ENCODE results near the gene BBX.

BBX gene

GRCh38 chr3:107813026-107813425 is 290.3 kb downstream of the BBX start:
- Histone ChIP-seq H4K8ac (ENCODE audit: low read depth, low read length) (no peak overlapping the region), H4K5ac (ENCODE audit: low read length) (no peak overlapping the region), H2AK5ac (ENCODE audit: low read length) (no peak overlapping the region), H2BK5ac (ENCODE audit: low read length) (no peak overlapping the region), H3K9ac (ENCODE audit: low read length) (no peak overlapping the region), H3K23ac (ENCODE audit: low read length) (no peak overlapping the region), H3K79me2 (ENCODE audit: control insufficient read depth, insufficient read depth, low read length) (no peaks in the 10 kb centered on the region), H3K18ac (ENCODE audit: low read length) (no peak overlapping the region), H3K27me3 (ENCODE audit: insufficient read depth, low read length, poor library complexity) (no peaks in the 10 kb centered on the region), H3K4me1 (ENCODE audit: control insufficient read depth, low read depth, low read length) (no peaks in the 10 kb centered on the region), H3K4ac (ENCODE audit: low read depth, low read length) (no peak overlapping the region), H3K36me3 (ENCODE audit: control insufficient read depth, insufficient read depth, low read length) (no peaks in the 10 kb centered on the region), H2BK15ac (replicated peaks; ENCODE audit: low read depth) (no peak overlapping the region), H3K4me3 (ENCODE audit: low read length) (no peak overlapping the region), H2BK120ac (ENCODE audit: low read depth, low read length) (no peak overlapping the region), H3K27ac (ENCODE audit: low read depth, low read length) (no peak overlapping the region), H3K56ac (ENCODE audit: low read length) (no peak overlapping the region), H3K79me1 (ENCODE audit: low read length) (no peaks in the 10 kb centered on the region), H3K4me2 (ENCODE audit: low read length) (no peak overlapping the region)
- DNase-seq: no peak
- no CpG with 5 or more reads among the region's 1 CpG for WGBS (ENCODE audit: extremely low coverage, insufficient coverage, low lambda C conversion rate)

- Histone ChIP-seq H2AK5ac (ENCODE audit: low read length) (no peak overlapping the region), H3K79me1 (ENCODE audit: low read length) (no peaks in the 10 kb centered on the region), H3K4me3 (ENCODE audit: low read length) (no peak overlapping the region), H3K23ac (ENCODE audit: low read length) (no peak overlapping the region), H3K4me2 (ENCODE audit: low read length) (no peak overlapping the region), H3K18ac (ENCODE audit: low read length) (no peak overlapping the region), H3K27ac (ENCODE audit: low read depth, low read length) (no peak overlapping the region), H3K79me2 (ENCODE audit: control insufficient read depth, insufficient read depth, low read length) (no peaks in the 10 kb centered on the region), H2BK15ac (replicated peaks; ENCODE audit: low read depth) (no peak overlapping the region), H3K9ac (ENCODE audit: low read length) (no peak overlapping the region), H4K5ac (ENCODE audit: low read length) (no peak overlapping the region), H3K56ac (ENCODE audit: low read length) (no peak overlapping the region), H3K27me3 (ENCODE audit: insufficient read depth, low read length, poor library complexity) (no peaks in the 10 kb centered on the region), H4K8ac (ENCODE audit: low read depth, low read length) (no peak overlapping the region), H3K36me3 (ENCODE audit: control insufficient read depth, insufficient read depth, low read length) (no peaks in the 10 kb centered on the region), H3K4ac (ENCODE audit: low read depth, low read length) (no peak overlapping the region), H2BK5ac (ENCODE audit: low read length) (no peak overlapping the region), H2BK120ac (ENCODE audit: low read depth, low read length) (no peak overlapping the region), H3K4me1 (ENCODE audit: control insufficient read depth, low read depth, low read length) (no peaks in the 10 kb centered on the region)
- no peak for DNase-seq
- no CpG with 5 or more reads among the region's 6 CpGs for WGBS (ENCODE audit: extremely low coverage, insufficient coverage, low lambda C conversion rate)
These were observed 293.3 kb downstream of the BBX start for GRCh38 chr3:107816107-107816506.

- Histone ChIP-seq H3K4ac (ENCODE audit: low read depth, low read length) (no peak overlapping the region), H3K18ac (ENCODE audit: low read length) (no peak overlapping the region), H3K4me3 (ENCODE audit: low read length) (no peak overlapping the region), H2BK15ac (replicated peaks; ENCODE audit: low read depth) (no peak overlapping the region), H4K5ac (ENCODE audit: low read length) (no peak overlapping the region), H3K79me1 (ENCODE audit: low read length) (no peaks in the 10 kb centered on the region), H3K79me2 (ENCODE audit: control insufficient read depth, insufficient read depth, low read length) (no peaks in the 10 kb centered on the region), H3K36me3 (ENCODE audit: control insufficient read depth, insufficient read depth, low read length) (no peaks in the 10 kb centered on the region), H4K8ac (ENCODE audit: low read depth, low read length) (no peak overlapping the region), H2BK120ac (ENCODE audit: low read depth, low read length) (no peak overlapping the region), H3K27ac (ENCODE audit: low read depth, low read length) (no peak overlapping the region), H2BK5ac (ENCODE audit: low read length) (no peak overlapping the region), H2AK5ac (ENCODE audit: low read length) (no peak overlapping the region), H3K27me3 (ENCODE audit: insufficient read depth, low read length, poor library complexity) (no peaks in the 10 kb centered on the region), H3K4me2 (ENCODE audit: low read length) (no peak overlapping the region), H3K4me1 (ENCODE audit: control insufficient read depth, low read depth, low read length) (no peaks in the 10 kb centered on the region), H3K23ac (ENCODE audit: low read length) (no peak overlapping the region), H3K56ac (ENCODE audit: low read length) (no peak overlapping the region), H3K9ac (ENCODE audit: low read length) (no peak overlapping the region)
- DNase-seq: no peak
These were observed 294.3 kb downstream of the BBX start for GRCh38 chr3:107817076-107817475.

- Histone ChIP-seq H3K79me2 (ENCODE audit: control insufficient read depth, insufficient read depth, low read length) (no peaks in the 10 kb centered on the region), H3K23ac (ENCODE audit: low read length) (no peak overlapping the region), H2AK5ac (ENCODE audit: low read length) (no peak overlapping the region), H4K5ac (ENCODE audit: low read length) (no peak overlapping the region), H3K4me1 (ENCODE audit: control insufficient read depth, low read depth, low read length) (no peaks in the 10 kb centered on the region), H3K79me1 (ENCODE audit: low read length) (no peaks in the 10 kb centered on the region), H4K8ac (ENCODE audit: low read depth, low read length) (no peak overlapping the region), H3K36me3 (ENCODE audit: control insufficient read depth, insufficient read depth, low read length) (no peaks in the 10 kb centered on the region), H3K4me2 (ENCODE audit: low read length) (no peak overlapping the region), H2BK120ac (ENCODE audit: low read depth, low read length) (no peak overlapping the region), H3K27me3 (ENCODE audit: insufficient read depth, low read length, poor library complexity) (no peaks in the 10 kb centered on the region), H2BK15ac (replicated peaks; ENCODE audit: low read depth) (no peak overlapping the region), H3K4ac (ENCODE audit: low read depth, low read length) (no peak overlapping the region), H3K27ac (ENCODE audit: low read depth, low read length) (no peak overlapping the region), H3K56ac (ENCODE audit: low read length) (no peak overlapping the region), H2BK5ac (ENCODE audit: low read length) (no peak overlapping the region), H3K9ac (ENCODE audit: low read length) (no peak overlapping the region), H3K18ac (ENCODE audit: low read length) (no peak overlapping the region), H3K4me3 (ENCODE audit: low read length) (no peak overlapping the region)
- no CpG with 5 or more reads among the region's 1 CpG for WGBS (ENCODE audit: extremely low coverage, insufficient coverage, low lambda C conversion rate)
- no peak for DNase-seq
These were observed 295.3 kb downstream of the BBX start for GRCh38 chr3:107818025-107818424.

- H2AK5ac ChIP-seq (ENCODE audit: low read length): no peak overlapping the region
- no peak overlapping the region for H3K4ac ChIP-seq (ENCODE audit: low read depth, low read length)
- no peak overlapping the region for H3K56ac ChIP-seq (ENCODE audit: low read length)
- no peaks in the 10 kb centered on the region for H3K36me3 ChIP-seq (ENCODE audit: control insufficient read depth, insufficient read depth, low read length)
- no CpG with 5 or more reads among the region's 4 CpGs for WGBS (ENCODE audit: extremely low coverage, insufficient coverage, low lambda C conversion rate)
- DNase-seq: no peak
- no peak overlapping the region for H3K4me3 ChIP-seq (ENCODE audit: low read length)
- H3K23ac ChIP-seq (ENCODE audit: low read length): no peak overlapping the region
- no peak overlapping the region for H3K27ac ChIP-seq (ENCODE audit: low read depth, low read length)
- no peaks in the 10 kb centered on the region for H3K27me3 ChIP-seq (ENCODE audit: insufficient read depth, low read length, poor library complexity)
- no peaks in the 10 kb centered on the region for H3K4me1 ChIP-seq (ENCODE audit: control insufficient read depth, low read depth, low read length)
- H2BK15ac ChIP-seq (replicated peaks; ENCODE audit: low read depth): no peak overlapping the region
- no peaks in the 10 kb centered on the region for H3K79me2 ChIP-seq (ENCODE audit: control insufficient read depth, insufficient read depth, low read length)
- no peak overlapping the region for H3K18ac ChIP-seq (ENCODE audit: low read length)
- no peak overlapping the region for H3K4me2 ChIP-seq (ENCODE audit: low read length)
- H3K79me1 ChIP-seq (ENCODE audit: low read length): no peaks in the 10 kb centered on the region
- H4K8ac ChIP-seq (ENCODE audit: low read depth, low read length): no peak overlapping the region
- H3K9ac ChIP-seq (ENCODE audit: low read length): no peak overlapping the region
- no peak overlapping the region for H4K5ac ChIP-seq (ENCODE audit: low read length)
- H2BK5ac ChIP-seq (ENCODE audit: low read length): no peak overlapping the region
- no peak overlapping the region for H2BK120ac ChIP-seq (ENCODE audit: low read depth, low read length)
These were observed 296.9 kb downstream of the BBX start for GRCh38 chr3:107819656-107820055.

GRCh38 chr3:107822308-107822707 is 299.5 kb downstream of the BBX start:
- H3K79me1 ChIP-seq (ENCODE audit: low read length): no peaks in the 10 kb centered on the region
- no peak overlapping the region for H2AK5ac ChIP-seq (ENCODE audit: low read length)
- H3K27ac ChIP-seq (ENCODE audit: low read depth, low read length): no peak overlapping the region
- no peak for DNase-seq
- H3K4me1 ChIP-seq (ENCODE audit: control insufficient read depth, low read depth, low read length): no peaks in the 10 kb centered on the region
- H3K4me2 ChIP-seq (ENCODE audit: low read length): no peak overlapping the region
- H3K18ac ChIP-seq (ENCODE audit: low read length): no peak overlapping the region
- no peak overlapping the region for H3K56ac ChIP-seq (ENCODE audit: low read length)
- H3K9ac ChIP-seq (ENCODE audit: low read length): no peak overlapping the region
- WGBS (ENCODE audit: extremely low coverage, insufficient coverage, low lambda C conversion rate): no CpG with 5 or more reads among the region's 4 CpGs
- H3K4ac ChIP-seq (ENCODE audit: low read depth, low read length): no peak overlapping the region
- H4K8ac ChIP-seq (ENCODE audit: low read depth, low read length): no peak overlapping the region
- no peak overlapping the region for H3K4me3 ChIP-seq (ENCODE audit: low read length)
- no peaks in the 10 kb centered on the region for H3K27me3 ChIP-seq (ENCODE audit: insufficient read depth, low read length, poor library complexity)
- H3K79me2 ChIP-seq (ENCODE audit: control insufficient read depth, insufficient read depth, low read length): no peaks in the 10 kb centered on the region
- H2BK5ac ChIP-seq (ENCODE audit: low read length): no peak overlapping the region
- no peaks in the 10 kb centered on the region for H3K36me3 ChIP-seq (ENCODE audit: control insufficient read depth, insufficient read depth, low read length)
- H2BK15ac ChIP-seq (replicated peaks; ENCODE audit: low read depth): no peak overlapping the region
- no peak overlapping the region for H3K23ac ChIP-seq (ENCODE audit: low read length)
- H2BK120ac ChIP-seq (ENCODE audit: low read depth, low read length): no peak overlapping the region
- no peak overlapping the region for H4K5ac ChIP-seq (ENCODE audit: low read length)
